ENCODE data around the gene TCP11L1. TPM values are rescaled to one million over a fixed set of nuclear protein-coding genes. Genes with fewer than 3 reads are reported as not detected.

The TCP11L1 gene
- total and polyA plus RNA-seq, 2 donors (not counting 3 experiments of a cell fraction or from before 2014, with no cell fraction given), result 12.1 to 18.1 TPM

DNA sequence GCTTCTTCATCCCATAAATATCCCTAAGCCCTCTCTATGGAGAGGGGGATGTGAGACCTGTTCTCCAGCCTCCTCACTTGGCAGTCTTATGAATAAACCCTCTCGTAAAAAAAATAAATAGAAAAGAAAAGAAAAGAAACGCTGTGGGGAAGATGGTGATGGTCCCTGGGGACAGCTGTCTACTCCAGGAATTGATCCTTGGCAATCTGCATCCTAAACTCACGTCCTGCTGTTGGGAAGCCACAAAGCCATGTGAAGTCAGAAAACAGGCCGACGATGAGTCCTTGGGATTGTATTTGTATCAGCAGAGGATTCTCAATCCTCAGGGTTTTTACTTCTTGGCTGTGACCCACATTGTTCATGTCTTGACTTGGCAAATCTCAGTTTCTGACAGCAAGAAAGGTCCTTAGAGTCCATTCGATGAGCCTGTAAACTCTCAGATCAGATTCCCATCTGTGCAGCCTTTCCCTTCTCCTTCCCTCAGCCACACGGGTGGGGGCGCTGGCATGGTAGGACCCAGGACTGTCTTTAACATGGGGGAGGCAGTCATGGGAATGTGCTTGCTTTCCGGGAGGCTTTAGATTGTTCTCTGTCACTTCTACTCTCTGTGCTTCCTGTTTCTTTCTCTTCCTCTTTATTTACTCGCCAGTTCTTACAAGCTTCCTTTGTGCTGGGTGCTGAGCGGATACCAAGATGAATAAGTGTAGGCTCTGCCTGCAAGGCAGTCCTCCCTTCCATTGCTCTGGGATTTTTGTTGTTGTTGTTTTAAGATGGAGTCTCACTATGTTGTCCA, 24.9 kb downstream of the TCP11L1 start:
- Histone ChIP-seq H3K79me2 (ENCODE audit: control insufficient read depth, insufficient read depth, low read length) (no peaks in the 10 kb centered on the region), H3K4me3 (replicated peaks in 1 of 3; ENCODE audit: insufficient read depth in 1 of 3, low read depth in 1 of 3, low read length in 3 of 3) (no peak overlapping the region), H2AFZ (ENCODE audit: low read depth, low read length) (no peak overlapping the region), H3K4me2 (ENCODE audit: insufficient read depth, low read length) (no peak overlapping the region), H3K9me3 (replicated peaks; ENCODE audit: control insufficient read depth, insufficient read depth, low read length) (no peaks in the 10 kb centered on the region), H3K27me3 (ENCODE audit: control insufficient read depth in 2 of 2, insufficient read depth in 2 of 2, low read length in 2 of 2) (no peaks in the 10 kb centered on the region), H3K9me1 (replicated peaks; ENCODE audit: control insufficient read depth, extremely low read depth, insufficient read depth, low read length) (no peaks in the 10 kb centered on the region), H3K4me1 (ENCODE audit: control insufficient read depth, extremely low read depth, insufficient read depth, low read length) (peaks cover 2% of the 10 kb centered on the region), H3K27ac (ENCODE audit: insufficient read depth, low read depth, low read length) (no peak overlapping the region), H3K36me3 (ENCODE audit: control insufficient read depth in 2 of 2, extremely low read depth in 1 of 2, insufficient read depth in 2 of 2, low read length in 2 of 2) (peaks cover 0 to 5% of the 10 kb centered on the region in 2 experiments), H3K9ac (replicated peaks; ENCODE audit: extremely low read depth, insufficient read depth, low read length) (no peak overlapping the region), H4K20me1 (replicated peaks; ENCODE audit: control insufficient read depth, extremely low read depth, insufficient read depth, low read length) (no peaks in the 10 kb centered on the region)
- FAIRE-seq (no peak), DNase-seq (ENCODE audit: low read depth, low spot score) (no peak)
- dilution Hi-C loops (cut with MboI; ENCODE audit: extremely low pct_ligation_motif_present, low sequenced_read_pairs), result no loop called here
- CTCF ChIA-PET, result interaction anchor here (0.9 to 3.3 kb wide), 11 partner anchors 10 to 255 kb away, joined by 3 to 32 read pairs (median 10); partner anchors contain the start of gene TCP11L1
- BruUV-seq (replicated peaks), result no TSS peak
- intact Hi-C loops (cut with micrococcal nuclease), result loop anchor here (2.0 kb wide), 1 partner anchor 179 kb away; no protein-coding TSS in a partner anchor
- POLR2A ChIA-PET, result no interaction called here
- TF ChIP-seq POLR2A (IDR thresholded peaks at IDR 0.05; ENCODE audit: low read depth, low read length) (no peak), FOS (IDR thresholded peaks at IDR 0.05; ENCODE audit: borderline replicate concordance, insufficient read depth, low read length) (no peak), MYC (IDR thresholded peaks at IDR 0.05; ENCODE audit: low read depth, low read length) (no peak), GATA2 (IDR thresholded peaks at IDR 0.05; ENCODE audit: insufficient read depth, insufficient read length, low read depth, low read length) (no peak), JUN (IDR thresholded peaks at IDR 0.05; ENCODE audit: borderline replicate concordance, insufficient read depth, insufficient read length, low read depth) (no peak), EZH2 (IDR thresholded peaks at IDR 0.05; ENCODE audit: borderline replicate concordance, low read depth, low read length, severe bottlenecking) (no peak), POLR2AphosphoS5 (IDR thresholded peaks at IDR 0.05; ENCODE audit: insufficient read depth, low read depth, low read length) (no peak)
- TF ChIP-seq, protein P1, sequence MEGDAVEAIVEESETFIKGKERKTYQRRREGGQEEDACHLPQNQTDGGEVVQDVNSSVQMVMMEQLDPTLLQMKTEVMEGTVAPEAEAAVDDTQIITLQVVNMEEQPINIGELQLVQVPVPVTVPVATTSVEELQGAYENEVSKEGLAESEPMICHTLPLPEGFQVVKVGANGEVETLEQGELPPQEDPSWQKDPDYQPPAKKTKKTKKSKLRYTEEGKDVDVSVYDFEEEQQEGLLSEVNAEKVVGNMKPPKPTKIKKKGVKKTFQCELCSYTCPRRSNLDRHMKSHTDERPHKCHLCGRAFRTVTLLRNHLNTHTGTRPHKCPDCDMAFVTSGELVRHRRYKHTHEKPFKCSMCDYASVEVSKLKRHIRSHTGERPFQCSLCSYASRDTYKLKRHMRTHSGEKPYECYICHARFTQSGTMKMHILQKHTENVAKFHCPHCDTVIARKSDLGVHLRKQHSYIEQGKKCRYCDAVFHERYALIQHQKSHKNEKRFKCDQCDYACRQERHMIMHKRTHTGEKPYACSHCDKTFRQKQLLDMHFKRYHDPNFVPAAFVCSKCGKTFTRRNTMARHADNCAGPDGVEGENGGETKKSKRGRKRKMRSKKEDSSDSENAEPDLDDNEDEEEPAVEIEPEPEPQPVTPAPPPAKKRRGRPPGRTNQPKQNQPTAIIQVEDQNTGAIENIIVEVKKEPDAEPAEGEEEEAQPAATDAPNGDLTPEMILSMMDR (IDR thresholded peaks at IDR 0.05; ENCODE audit: extremely low read depth in 1 of 2, insufficient read depth in 1 of 2, low read depth in 1 of 2, low read length in 2 of 2), result no peak
- TF ChIP-seq, protein P2, sequence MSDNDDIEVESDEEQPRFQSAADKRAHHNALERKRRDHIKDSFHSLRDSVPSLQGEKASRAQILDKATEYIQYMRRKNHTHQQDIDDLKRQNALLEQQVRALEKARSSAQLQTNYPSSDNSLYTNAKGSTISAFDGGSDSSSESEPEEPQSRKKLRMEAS (IDR thresholded peaks at IDR 0.05; ENCODE audit: insufficient read depth, insufficient read length), result no peak

All from endothelial cell of umbilical vein (primary cell).